ENCODE results near the gene CRTC2.

DNA sequence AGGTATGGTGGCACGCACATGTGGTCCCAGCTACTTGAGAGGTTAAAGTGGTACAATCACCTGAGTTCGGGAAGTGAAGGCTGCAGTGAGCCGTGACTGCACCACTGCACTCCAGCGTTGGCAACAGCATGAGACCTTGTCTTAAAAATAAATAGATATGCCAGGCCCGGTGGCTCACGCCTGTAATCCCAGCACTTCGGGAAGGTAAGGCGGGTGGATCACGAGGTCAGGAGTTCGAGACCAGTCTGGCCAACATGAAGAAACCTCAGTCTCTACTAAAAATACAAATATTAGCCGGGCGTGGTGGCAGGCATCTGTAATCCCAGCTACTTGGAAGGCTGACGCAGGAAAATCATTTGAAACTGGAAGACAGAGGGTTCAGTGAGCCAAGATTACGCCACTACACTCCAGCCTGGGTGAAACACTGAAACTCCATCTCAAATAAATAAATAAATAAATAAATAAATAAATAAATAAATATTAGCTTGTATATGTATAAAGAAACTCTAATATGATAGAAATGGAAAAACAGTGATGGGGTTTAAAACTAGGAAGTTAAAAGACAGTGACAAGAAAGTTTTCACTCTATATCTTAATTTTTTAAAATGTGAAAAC is 54.5 kb downstream of the CRTC2 start:
- TF ChIP-seq, protein P1, sequence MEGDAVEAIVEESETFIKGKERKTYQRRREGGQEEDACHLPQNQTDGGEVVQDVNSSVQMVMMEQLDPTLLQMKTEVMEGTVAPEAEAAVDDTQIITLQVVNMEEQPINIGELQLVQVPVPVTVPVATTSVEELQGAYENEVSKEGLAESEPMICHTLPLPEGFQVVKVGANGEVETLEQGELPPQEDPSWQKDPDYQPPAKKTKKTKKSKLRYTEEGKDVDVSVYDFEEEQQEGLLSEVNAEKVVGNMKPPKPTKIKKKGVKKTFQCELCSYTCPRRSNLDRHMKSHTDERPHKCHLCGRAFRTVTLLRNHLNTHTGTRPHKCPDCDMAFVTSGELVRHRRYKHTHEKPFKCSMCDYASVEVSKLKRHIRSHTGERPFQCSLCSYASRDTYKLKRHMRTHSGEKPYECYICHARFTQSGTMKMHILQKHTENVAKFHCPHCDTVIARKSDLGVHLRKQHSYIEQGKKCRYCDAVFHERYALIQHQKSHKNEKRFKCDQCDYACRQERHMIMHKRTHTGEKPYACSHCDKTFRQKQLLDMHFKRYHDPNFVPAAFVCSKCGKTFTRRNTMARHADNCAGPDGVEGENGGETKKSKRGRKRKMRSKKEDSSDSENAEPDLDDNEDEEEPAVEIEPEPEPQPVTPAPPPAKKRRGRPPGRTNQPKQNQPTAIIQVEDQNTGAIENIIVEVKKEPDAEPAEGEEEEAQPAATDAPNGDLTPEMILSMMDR (IDR thresholded peaks at IDR 0.05) = no peak
- no peak for TF ChIP-seq EP300 (IDR thresholded peaks at IDR 0.05)
- no peak for TF ChIP-seq POLR2A (IDR thresholded peaks at IDR 0.05; ENCODE audit: low read depth)

Data from esophagus muscularis mucosa (tissue), 4 donors.